Stimulated activated CD4-positive, alpha-beta T cell treated with anti-CD3 and anti-CD28 coated beads, Interleukin-1b, Interleukin-23, amount 100 ng/mL, for 24 hours (primary cell): Measurements from ENCODE around the gene LHPP.
"Not testable (repeated sequence)": the region's sequence is repeated elsewhere in the genome, so short reads cannot be mapped to it uniquely, and the experiment has no call there.

Experiments
- DNase-seq, 4 experiments: peaks; one replicate each; pipeline ENCODE4 v3.0.0-alpha.2; 2020; ENCODE audit warnings: low read depth in 4 of 4, low spot score in 1 of 4

The LHPP gene, protein sequence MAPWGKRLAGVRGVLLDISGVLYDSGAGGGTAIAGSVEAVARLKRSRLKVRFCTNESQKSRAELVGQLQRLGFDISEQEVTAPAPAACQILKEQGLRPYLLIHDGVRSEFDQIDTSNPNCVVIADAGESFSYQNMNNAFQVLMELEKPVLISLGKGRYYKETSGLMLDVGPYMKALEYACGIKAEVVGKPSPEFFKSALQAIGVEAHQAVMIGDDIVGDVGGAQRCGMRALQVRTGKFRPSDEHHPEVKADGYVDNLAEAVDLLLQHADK

DNA sequence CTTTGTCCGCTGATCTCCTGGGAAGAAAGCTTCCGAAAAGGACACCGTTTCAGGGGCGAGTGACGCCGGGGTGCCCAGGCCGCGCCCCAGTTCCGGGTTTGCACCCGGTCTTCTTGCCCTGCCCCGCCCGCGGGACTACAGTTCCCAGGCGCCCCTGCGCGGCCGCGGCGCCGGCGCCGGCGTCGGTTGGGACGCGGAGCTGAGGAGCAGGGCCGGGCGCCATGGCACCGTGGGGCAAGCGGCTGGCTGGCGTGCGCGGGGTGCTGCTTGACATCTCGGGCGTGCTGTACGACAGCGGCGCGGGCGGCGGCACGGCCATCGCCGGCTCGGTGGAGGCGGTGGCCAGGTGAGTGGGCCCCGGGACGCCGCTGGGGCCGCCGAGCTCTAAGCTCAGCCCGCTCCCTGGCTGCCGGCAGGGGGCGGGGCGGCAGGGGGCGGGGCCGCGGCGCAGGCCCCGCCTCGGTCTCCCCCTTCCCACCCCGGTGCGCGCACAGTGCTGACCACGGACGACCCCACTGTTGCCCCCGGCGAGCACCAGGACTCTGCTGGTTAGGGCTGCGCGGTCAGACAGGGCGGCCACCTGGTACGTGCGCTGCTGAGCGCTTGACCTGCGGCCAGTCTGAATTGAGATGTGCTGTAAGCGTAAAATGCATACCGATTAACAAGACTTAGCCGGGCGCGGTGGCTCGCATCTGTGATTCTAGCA lies at the start of gene LHPP:
TSS of gene LHPP (plus strand) at position 182 of the 706 bp plus-strand sequence. CDS start at position 222, 40 bp downstream.
- peak; percentile 60 to 84 (median 76) for DNase-seq

DNA sequence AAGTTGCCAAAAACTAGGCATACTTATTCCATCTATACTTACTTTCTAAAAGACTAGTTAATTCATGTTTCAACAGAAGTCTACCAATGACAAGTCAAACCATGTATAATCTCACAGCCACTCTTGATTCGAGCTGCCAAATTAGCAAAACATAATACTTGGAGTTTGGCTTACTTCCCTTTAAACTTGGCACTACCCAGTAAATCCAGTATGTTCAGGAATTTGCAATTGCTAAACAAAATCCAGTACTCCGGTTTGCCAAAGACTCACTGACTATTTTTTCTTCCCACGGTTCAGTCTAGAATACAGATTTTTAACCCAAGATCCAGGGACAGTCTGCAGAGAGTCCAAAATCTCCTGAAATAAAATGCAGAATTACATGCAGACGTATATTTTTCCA lies 47.5 kb upstream of the LHPP start:
- DNase-seq, result no peak

DNA sequence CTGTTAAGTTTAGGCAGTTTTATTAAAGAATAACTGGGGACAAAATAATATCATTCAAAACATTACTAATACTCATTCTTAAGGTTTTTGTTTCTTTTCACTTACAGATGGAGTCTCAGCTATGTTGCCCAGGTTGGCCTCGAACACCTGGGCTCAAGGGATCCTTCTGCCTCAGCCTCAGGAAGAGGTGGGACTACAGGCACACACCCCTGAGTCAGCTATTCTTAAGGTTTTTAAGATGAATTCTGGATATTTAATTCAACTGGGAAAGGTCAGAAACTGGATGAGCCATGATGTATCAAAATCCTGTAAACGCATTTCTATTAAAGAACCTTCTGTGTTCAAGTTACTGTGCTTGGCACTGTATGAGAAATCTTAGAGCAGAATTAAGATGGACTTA lies 46.4 kb upstream of the LHPP start:
- no peak for DNase-seq

DNA sequence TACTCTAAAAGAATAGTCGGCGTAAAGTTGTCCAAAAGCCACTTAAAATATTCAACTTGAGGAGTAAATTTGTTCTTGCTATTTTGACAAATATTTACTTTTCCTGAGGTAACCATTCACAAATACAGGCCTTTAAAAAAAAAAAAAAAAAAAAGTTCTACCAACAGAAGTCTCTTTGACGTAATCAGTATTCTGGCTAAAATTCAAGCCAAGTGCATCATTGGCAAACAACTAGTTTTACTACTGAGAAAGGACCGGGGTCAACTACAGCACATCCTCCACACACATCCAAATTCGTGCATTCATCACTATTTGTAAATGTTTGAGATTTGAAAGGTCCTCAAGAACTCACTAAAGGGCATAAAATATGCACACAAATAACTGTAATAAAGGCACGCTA lies 44.9 kb upstream of the LHPP start:
- DNase-seq, result no peak

DNA sequence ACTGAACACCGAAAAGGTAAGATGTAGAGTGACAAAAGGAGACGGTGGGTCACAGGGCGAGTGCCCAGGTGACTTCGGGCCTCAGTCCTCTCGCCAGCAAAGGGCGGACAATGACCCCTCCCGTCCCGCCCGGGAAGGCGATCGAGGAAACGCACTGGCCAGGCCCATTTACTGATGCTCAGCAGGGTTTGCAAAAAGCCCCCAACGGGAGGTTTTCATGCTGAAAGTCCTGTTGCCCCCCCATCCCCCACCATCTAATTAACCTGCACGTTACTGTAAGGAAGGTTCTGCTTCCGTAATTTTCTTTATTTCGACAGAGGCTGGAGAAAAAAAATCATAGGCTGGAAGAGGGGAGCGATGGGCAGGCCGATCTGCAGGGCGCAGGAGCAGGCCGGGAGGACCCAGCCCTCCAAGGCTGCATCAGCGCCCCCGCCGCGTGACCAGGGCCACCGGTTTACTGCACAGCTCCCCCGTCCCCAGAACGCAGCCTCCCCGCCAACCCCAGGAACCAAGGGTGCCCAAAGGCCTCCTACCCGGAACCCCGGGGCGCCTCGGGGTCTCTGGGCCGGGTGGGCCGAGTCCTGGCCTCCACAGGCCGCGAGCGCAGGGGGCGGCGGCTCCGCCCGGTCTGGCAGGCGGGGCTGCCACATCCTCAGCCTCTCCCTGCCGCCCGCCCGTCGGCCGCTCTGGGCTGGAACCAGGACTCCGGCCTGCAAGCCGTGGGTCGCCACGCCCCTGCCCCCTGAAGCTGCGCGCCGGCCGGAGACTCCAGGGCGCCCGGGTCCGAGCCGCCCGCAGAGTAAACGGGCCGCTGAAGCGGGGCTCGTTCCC lies 43.5 kb upstream of the LHPP start:
- peak; percentile 1 to 19 (median 10) for DNase-seq

DNA sequence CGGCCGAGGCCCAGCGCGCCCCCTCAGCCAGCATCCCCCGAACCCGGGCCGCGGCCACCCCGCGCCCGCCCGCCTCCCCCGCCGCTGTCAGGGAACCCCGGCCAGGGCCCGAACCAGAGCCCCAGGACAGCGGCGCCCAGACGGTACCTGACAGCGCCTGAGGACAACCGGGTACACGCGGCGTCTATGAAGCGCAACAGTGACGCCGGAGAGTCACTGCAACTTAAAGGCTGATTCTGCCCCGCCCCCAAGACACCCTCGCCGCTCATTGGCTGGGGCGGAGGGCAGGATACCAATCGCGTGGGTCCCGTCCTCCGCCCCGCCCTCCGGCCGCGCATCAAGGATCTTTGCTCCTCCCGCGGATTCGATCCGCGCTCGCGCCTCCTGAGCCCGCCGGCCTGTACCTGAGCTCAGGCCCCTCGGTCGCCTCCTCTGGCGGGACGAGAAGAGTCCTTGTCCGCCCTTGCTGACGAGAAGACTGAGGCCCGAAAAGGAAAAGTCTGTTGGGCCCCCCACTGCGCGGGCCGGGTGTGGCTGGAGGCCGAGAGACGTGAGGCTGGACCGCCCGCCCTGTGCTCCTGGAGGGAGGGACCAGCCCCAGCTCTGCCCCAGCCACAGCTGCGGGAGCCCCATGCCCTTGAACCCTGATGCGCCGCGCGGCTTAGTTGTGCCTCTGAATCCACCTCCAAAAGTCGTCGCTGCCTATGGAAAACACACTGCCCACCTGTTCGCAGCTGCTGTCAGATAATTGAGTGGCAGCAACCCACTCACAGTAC lies 42.7 kb upstream of the LHPP start, which contains the start of gene OAT:
TSS of gene OAT (minus strand) at position 198 of the 776 bp plus-strand sequence. CDS start 6,752 bp downstream, outside the sequence.
- DNase-seq, result peak; percentile 88 to 97 (median 94)

DNA sequence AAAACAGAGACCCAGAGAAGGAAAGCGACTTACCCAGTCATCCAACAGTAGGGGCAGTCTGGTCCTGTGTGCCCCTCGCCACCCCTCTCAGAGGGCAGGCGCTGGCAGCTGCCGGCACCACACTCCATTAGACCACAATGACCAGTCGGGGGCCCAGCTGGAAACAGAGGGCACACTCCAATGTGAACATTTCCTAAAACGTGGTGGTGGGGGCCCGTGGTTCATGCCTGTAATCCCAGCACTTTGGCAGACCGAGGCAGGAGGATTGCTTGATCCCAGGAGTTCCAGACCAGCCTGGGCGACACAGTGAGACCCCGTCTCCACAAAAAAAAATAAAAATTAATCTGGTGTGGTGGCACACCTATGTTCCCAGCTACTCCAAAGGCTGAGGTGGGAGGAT lies 42.0 kb upstream of the LHPP start:
- no peak for DNase-seq

DNA sequence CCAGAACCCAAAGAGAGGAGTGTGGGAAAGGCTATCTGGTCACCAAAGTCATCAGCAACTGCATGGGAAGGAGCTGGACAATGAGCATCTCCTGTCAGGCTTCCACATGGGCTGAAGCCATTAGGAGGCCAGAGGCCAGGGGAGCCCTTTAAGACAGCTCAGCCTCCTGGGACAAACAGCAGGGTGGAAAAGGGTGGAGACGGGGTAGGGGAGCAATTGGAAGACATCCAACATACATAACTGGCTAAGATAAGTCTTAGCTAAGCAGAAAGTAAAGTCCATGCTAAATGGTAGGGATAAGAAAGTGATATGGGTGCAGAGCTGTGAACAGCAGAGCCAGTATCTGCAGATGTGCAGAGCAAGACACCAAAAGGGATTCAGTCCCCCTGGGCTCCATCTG lies 41.4 kb upstream of the LHPP start:
- no peak for DNase-seq

DNA sequence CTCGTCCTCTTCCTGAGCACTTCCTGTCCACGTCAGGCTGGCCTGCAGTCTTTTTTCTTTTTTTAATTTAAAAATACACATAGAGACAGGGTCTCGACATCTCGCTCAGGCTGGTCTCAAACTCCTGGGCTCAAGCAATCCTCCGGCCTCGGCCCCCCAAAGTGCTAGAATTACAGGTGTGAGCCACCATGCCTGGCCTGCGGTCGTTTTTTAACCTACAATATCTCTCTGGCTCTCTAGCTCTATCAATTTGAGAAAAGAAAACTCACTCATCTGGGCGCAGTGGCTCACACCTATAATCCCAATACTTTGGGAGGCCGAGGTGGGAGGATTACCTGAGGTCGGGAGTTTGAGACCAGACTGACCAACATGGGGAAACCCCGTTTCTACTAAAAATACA lies 38.9 kb upstream of the LHPP start:
- no peak for DNase-seq

DNA sequence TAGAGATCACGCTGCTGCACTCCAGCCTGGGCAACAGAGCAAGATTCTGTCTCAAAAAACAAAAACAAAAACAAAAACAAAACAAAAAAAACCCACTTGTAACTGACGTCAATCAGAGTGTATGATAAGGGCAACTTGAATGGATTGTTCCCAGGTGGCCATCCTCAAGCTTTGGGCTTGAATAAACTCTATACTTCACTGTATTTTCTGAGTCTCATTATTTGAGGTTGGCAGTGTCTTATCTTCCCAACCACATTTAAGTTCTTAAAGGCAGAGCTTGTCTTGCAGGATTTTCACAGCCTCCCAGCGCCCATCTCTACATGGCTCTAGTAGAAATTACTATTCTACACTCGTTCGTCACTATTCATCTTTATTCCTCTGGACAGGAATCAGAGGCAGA lies 37.8 kb upstream of the LHPP start:
- no peak for DNase-seq

DNA sequence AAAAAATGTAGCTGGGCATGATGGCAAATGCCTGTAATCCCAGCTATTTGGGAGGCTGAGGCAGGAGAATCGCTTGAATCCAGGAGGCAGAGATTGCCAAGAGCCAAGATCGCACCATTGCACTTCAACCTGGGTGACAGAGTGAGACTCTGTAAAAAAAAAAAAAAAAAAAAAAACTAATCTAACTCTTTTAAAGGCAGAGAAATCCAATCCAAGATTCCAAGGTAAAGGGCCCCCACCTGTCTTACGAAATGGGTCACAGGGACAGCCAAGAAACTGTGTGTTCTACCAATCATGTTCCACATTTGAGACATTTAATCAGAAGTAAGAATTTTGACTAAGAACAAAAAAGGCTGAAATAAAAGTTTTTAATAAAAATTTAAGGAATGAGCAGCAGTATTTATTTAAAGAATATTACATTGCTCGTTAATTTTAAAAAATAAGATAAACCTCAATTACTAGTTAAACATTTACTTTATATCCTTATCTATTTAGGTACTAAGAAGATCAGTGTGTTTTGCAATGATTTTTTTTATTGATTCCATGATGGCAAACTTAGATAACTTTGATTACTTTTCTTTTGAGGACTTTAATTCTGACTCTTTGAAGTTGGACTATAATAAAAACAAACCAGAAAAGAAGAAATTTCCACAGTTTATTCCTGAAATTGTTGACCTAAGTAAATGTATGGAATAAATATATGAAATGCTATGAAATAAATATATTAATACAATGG lies 36.2 kb upstream of the LHPP start:
- DNase-seq, result no peak

DNA sequence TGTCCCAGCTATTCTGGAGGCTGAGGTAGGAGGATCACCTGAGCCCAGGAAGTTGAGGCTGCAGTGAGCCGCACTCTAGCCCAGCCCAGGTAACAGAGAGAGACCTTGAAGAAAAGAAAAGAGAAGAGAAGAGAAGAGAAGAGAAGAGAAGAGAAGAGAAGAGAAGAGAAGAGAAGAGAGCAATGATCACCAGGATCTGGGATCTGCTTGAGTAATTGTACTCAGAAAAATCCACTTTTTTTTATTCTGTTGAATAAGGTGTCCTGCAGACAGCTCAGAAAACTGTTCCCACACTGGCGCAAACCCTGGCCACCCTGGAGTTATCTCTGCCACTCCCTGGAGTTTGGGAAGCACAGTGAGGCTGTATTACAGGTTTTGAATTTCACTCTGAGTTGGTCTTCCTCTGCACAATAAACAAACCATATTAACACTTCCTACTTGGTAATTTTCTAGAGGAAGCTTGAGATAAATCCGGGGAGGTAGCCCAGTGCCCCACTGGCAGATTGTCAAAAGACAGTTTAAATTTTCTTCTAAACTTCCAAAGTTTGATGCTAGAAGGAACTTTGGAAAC lies 33.3 kb upstream of the LHPP start:
- DNase-seq, result no peak

DNA sequence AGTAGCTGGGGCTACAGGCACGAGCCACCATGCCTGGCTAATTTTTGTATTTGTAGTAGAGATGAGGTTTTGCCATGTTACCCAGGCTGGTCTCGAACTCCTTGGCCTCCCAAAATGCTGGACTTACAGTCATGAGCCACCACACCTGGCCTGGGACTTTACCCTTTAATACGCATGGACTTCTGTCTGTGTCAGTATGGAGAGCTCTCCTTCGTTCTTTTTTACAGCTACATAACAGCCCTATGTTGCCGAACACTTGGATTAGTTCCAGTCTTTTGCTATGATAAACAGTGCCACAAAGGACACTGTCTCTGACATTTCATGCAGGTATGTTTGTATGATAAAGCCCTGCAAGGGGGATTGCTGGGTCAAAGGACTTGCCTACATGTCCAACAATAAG lies 32.0 kb upstream of the LHPP start:
- DNase-seq, result no peak

DNA sequence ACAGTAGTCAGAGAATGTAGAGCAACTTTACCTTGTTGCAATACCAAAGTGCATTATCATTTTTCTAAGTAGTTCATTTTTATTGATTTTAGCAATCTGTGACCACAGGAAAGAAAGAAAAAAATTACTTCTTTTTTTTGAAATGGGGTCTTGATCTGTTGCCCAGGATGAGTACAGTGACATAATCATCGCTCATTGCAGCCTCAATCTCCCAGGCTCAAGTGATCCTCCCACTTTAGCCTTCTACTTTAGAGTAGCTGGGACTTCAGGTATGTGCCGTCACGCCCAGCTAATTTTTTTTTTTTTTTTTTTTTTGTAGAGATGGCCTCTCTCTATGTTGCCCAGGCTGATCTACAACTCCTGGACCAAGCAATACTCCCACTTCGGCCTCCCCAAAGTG lies 31.5 kb upstream of the LHPP start:
- no peak for DNase-seq

DNA sequence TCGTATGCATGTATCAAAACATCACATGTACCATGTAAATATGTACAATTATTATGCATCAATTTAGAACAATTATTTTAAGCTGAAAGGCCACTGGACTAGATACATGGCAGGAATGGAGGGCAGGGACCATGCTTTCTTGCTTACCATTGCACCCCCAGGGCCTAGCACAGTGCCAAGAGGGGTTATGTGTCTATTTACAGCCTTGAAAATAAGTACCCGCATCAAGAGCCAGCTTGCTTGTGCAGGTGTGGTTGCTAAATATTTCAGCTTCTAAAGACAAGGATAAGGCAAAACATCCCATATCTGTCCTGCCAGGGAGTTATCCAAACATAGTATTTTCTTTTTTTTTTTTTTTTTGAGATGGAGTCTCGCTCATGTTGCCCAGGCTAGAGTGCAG lies 28.2 kb upstream of the LHPP start:
- no peak for DNase-seq

DNA sequence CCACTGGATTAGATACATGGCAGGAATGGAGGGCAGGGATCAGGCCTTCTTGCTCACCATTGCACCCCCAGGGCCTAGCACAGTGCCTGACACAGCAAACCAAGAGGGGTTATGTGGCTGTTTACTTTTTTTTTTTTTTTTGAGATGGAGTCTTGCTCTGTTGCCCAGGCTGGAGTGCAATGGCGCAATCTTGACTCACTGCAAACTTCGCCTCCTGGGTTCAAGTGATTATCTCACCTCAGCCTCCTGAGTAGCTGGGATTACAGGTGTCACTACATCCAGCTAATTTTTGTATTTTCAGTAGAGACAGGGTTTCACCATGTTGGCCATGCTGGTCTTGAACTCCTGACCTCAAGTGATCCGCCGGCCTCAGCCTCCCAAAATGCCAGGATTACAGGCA lies 25.9 kb upstream of the LHPP start:
- DNase-seq, result not testable (repeated sequence)

DNA sequence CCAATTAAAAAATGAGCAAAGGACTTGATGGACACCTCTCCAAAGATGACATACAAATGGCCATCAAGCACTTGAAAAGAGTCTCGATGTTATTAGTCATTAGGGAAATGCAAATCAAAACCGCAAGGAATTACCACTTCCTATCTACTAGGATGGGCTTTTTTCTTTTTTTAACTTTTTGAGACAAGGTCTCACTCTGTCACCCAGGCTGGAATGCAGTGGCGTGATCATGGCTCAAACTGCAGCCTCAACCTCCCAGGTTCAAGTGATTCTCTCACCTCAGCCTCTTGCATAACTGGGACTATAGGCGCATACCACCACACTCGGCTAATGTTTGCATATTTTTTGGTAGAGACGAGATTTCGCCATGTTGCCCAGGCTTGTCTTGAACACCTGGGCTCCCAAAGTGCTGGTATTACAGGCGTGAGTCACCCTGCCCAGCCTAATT lies 25.4 kb upstream of the LHPP start:
- DNase-seq, result no peak

DNA sequence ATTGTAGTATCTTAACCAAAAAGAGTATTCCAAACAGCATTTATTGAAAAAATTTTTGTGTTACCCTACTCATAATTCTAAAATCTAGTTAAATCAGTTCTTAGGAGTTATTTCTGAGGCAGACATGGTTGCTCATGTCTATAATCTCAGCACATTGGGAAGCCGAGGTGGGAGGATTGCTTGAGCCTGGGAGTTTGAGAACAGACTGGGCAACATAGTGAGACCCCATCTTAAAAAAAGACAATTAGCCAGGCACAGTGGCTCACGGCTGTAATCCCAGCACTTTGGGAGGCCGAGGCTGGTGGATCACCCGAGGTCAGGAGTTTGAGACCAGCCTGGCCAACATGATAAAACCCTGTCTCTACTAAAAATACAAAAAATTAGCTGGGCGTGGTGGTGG lies 19.9 kb upstream of the LHPP start:
- DNase-seq, result not testable (repeated sequence)

DNA sequence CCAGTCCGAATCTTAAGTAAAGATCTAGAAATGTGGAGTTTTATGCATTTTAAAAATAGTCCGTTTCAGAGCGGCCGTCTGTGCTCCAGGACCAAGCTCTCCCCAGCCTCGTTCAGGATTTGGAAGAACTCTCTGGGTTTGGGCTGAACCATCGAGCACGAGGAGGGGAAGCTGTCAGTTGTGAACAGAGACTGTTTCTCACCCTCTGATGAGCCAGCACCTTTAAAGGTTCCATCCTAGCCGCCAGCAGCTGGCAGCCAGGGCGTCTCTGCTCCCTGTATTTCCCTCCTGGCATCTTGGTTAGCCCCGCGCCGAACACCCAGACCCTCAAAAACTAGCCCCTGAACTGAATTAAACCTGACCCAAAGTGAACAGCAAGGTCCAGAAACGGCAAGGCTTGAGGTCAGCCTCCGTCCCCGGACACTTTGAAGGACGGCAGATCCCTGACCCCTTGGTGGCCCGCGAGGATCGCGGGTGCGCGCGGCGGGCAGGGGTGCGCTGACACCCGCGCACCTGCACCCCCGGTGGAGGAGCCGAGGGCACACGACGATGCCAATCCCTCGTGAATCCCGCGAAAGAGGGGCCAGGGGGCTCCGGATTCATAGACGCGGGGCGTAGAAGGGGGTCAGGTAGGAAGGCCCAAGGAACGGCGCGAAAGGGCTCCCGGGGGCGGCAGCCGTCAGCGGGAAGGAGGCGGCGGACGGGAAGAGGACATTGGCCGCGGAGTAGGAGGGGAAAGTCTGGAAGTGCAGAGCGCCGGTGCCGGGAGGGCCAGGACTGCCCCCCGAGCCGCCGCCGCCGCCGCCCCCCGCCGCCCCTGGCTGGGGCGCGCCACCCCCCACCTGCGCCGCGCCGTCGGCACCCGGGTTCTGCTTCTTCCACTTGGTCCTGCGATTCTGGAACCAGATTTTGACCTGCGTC lies 14.5 kb upstream of the LHPP start:
- DNase-seq, result no peak
